ENCODE results near the gene ENTPD2. TPM values are rescaled to one million over a fixed set of nuclear protein-coding genes. Genes with fewer than 3 reads are reported as not detected.
A peak's percentile ranks its signal among the peaks of the same experiment; 100 is the strongest.

Gene ENTPD2
- total and polyA plus RNA-seq, 9 of the 15 experiments (the other 6 are each of a cell fraction or from before 2014, with no cell fraction given), result 0.04 to 0.60 (median 0.14) TPM; not detected in 4

DNA sequence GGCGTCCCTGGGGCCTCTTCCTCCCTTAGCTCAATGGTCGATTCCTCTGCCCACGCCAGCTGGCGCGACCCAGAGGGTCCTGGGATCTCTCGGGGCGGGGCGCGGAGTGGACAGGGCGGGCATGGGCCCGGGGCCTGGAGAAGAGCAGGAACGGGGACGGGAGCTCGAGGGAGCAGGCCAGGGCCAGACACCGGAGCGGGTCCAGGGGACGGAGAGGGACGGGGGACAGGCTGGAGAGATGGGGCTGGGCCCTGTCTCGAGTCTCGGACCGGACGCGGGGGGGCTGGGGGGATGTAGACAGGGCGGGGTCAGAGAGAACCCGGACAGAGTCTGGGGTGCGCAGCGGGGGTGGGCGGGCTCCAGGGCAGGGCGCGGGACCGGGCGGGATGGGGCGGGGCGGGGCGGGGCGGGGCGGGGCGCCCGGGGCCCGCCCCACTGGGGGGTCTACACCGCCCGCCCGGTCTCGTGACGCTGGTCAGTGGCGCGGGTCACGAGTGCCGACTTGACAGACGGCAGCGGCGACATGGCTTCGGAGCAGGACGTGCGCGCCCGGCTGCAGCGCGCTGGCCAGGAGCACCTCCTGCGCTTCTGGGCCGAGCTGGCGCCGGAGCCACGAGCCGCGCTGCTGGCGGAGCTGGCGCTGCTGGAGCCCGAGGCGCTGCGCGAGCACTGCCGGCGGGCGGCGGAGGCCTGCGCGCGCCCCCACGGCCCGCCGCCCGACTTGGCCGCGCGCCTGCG, 23.3 kb upstream of the ENTPD2 start, which contains the start of gene UAP1L1 (continued):
- TF ChIP-seq, protein P1, sequence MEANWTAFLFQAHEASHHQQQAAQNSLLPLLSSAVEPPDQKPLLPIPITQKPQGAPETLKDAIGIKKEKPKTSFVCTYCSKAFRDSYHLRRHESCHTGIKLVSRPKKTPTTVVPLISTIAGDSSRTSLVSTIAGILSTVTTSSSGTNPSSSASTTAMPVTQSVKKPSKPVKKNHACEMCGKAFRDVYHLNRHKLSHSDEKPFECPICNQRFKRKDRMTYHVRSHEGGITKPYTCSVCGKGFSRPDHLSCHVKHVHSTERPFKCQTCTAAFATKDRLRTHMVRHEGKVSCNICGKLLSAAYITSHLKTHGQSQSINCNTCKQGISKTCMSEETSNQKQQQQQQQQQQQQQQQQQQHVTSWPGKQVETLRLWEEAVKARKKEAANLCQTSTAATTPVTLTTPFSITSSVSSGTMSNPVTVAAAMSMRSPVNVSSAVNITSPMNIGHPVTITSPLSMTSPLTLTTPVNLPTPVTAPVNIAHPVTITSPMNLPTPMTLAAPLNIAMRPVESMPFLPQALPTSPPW (CRISPR knock-in tag; IDR thresholded peaks at IDR 0.05), result peak; percentile 90
- TF ChIP-seq TAL1 (IDR thresholded peaks at IDR 0.05) (no peak), NRF1 (conservative IDR thresholded peaks at IDR 0.05 in 1 of 2, IDR thresholded peaks at IDR 0.05 in 1 of 2) (no peak), ZNF583 (CRISPR knock-in tag; IDR thresholded peaks at IDR 0.05) (no peak), ILF3 (IDR thresholded peaks at IDR 0.05; ENCODE audit: borderline replicate concordance) (no peak), HDAC8 (tag; IDR thresholded peaks at IDR 0.05) (no peak), ZNF121 (CRISPR knock-in tag; conservative IDR thresholded peaks at IDR 0.05) (no peak), MCM2 (IDR thresholded peaks at IDR 0.05; ENCODE audit: low read depth) (no peak), KDM4B (IDR thresholded peaks at IDR 0.05; ENCODE audit: borderline replicate concordance in 2 of 2, low read depth in 1 of 2) (no peak), FIP1L1 (IDR thresholded peaks at IDR 0.05; ENCODE audit: low read depth, low read length, poor library complexity, severe bottlenecking) (no peak), NCOA6 (IDR thresholded peaks at IDR 0.05) (no peak), NONO (IDR thresholded peaks at IDR 0.05; ENCODE audit: low read depth in 2 of 2, low read length in 1 of 2) (no peak), TCF7L2 (IDR thresholded peaks at IDR 0.05; ENCODE audit: low read depth, low read length) (no peak), TSC22D4 (tag; IDR thresholded peaks at IDR 0.05) (no peak), XRCC5 (IDR thresholded peaks at IDR 0.05; ENCODE audit: low read depth, low read length) (no peak), ZNF174 (CRISPR knock-in tag; IDR thresholded peaks at IDR 0.05) (no peak)
- TF ChIP-seq, protein P2, sequence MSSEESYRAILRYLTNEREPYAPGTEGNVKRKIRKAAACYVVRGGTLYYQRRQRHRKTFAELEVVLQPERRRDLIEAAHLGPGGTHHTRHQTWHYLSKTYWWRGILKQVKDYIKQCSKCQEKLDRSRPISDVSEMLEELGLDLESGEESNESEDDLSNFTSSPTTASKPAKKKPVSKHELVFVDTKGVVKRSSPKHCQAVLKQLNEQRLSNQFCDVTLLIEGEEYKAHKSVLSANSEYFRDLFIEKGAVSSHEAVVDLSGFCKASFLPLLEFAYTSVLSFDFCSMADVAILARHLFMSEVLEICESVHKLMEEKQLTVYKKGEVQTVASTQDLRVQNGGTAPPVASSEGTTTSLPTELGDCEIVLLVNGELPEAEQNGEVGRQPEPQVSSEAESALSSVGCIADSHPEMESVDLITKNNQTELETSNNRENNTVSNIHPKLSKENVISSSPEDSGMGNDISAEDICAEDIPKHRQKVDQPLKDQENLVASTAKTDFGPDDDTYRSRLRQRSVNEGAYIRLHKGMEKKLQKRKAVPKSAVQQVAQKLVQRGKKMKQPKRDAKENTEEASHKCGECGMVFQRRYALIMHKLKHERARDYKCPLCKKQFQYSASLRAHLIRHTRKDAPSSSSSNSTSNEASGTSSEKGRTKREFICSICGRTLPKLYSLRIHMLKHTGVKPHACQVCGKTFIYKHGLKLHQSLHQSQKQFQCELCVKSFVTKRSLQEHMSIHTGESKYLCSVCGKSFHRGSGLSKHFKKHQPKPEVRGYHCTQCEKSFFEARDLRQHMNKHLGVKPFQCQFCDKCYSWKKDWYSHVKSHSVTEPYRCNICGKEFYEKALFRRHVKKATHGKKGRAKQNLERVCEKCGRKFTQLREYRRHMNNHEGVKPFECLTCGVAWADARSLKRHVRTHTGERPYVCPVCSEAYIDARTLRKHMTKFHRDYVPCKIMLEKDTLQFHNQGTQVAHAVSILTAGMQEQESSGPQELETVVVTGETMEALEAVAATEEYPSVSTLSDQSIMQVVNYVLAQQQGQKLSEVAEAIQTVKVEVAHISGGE (CRISPR knock-in tag; IDR thresholded peaks at IDR 0.05), result peak in 1 of 3 experiments; percentile 50; a peak in 1 of 6 replicates
- TF ChIP-seq, protein P3, sequence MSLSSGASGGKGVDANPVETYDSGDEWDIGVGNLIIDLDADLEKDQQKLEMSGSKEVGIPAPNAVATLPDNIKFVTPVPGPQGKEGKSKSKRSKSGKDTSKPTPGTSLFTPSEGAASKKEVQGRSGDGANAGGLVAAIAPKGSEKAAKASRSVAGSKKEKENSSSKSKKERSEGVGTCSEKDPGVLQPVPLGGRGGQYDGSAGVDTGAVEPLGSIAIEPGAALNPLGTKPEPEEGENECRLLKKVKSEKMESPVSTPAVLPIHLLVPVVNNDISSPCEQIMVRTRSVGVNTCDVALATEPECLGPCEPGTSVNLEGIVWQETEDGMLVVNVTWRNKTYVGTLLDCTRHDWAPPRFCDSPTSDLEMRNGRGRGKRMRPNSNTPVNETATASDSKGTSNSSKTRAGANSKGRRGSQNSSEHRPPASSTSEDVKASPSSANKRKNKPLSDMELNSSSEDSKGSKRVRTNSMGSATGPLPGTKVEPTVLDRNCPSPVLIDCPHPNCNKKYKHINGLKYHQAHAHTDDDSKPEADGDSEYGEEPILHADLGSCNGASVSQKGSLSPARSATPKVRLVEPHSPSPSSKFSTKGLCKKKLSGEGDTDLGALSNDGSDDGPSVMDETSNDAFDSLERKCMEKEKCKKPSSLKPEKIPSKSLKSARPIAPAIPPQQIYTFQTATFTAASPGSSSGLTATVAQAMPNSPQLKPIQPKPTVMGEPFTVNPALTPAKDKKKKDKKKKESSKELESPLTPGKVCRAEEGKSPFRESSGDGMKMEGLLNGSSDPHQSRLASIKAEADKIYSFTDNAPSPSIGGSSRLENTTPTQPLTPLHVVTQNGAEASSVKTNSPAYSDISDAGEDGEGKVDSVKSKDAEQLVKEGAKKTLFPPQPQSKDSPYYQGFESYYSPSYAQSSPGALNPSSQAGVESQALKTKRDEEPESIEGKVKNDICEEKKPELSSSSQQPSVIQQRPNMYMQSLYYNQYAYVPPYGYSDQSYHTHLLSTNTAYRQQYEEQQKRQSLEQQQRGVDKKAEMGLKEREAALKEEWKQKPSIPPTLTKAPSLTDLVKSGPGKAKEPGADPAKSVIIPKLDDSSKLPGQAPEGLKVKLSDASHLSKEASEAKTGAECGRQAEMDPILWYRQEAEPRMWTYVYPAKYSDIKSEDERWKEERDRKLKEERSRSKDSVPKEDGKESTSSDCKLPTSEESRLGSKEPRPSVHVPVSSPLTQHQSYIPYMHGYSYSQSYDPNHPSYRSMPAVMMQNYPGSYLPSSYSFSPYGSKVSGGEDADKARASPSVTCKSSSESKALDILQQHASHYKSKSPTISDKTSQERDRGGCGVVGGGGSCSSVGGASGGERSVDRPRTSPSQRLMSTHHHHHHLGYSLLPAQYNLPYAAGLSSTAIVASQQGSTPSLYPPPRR (CRISPR knock-in tag; IDR thresholded peaks at IDR 0.05; ENCODE audit: borderline replicate concordance), result no peak

Measured in K562 (cell line).